IPS DF 4.7 (cell line): ENCODE results near the gene LRBA.

Source experiments
- DNase-seq: peaks from one replicate; pipeline ENCODE4 v3.0.0-alpha.2; 2013; ENCODE audit warnings: low spot score; ENCODE audit errors: extremely low read depth

Gene LRBA

DNA sequence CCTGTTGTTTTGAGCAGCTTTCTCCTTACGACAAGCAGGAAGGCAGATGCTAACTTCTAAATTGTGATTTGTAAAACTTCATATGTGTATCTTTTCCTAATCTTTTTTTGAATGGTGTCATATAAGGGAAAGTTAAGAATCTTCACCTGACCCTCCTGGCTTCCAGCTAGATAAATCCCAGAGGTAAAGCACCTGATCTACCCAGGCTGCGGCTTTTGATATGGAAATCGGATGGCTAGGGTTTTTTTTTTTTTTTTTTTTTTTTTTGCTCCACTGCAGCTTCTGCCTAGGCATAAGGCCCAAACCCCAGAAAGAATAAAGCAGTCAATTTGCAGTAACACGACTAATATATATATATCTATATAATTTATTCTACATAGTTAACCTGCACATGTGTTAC is 423.2 kb downstream of the LRBA start:
- DNase-seq = no peak

DNA sequence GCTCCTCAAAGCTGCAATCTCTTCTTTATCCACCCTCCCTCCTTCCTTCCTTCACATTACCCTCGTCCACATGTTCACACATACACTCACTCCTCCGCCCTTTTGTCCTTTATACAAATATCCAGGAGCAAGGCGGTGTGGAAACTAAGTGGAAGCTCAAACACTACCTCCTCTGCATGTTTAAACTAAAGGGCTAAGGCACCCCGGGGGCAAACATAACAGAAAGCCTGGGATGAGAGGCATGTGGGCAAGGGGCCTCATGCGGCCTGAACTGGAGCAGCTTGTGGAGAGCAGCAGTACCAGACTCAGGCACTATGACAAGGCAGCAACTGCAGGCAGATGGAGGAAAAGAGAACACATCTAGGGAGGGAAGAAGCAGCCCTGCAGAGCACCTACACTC is 423.7 kb downstream of the LRBA start:
- DNase-seq = no peak

DNA sequence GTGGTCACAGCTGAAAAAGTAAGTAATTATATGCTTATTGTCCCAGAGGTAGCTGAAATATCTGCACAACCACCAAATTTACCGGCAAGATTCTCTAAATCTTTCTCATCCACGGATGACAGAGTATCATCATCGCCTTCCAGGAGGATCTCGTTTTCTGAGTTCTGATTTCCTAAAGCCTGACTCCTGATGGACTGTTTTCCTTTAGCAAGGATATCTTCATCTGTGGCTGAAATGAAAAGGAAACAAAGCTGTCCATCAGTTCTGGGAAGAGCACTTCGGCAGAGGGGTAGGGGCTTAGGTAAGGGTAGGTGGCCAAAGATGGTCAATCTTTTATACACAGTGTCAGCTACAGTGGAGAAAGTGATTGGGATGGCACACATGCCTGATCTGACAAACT is 424.5 kb downstream of the LRBA start:
- DNase-seq = no peak

DNA sequence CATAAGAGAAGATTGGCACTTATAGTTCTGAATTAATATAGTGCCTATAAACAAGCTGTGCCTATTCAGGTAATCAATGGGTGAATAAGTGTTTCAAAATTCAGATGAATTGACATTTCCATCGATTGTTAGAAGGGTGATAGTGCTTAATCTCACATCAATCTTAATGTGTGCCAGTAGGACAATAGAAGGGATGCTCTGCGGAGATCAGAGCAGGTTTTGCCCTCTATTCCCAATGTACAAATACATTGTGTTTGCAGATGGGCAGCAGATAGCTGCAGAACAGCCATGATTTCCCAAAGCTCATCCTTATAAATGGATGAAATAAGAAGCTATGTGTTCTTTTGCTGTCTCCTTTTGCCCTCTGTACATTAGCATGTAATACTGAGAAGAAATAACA is 425.9 kb downstream of the LRBA start:
- DNase-seq = no peak

DNA sequence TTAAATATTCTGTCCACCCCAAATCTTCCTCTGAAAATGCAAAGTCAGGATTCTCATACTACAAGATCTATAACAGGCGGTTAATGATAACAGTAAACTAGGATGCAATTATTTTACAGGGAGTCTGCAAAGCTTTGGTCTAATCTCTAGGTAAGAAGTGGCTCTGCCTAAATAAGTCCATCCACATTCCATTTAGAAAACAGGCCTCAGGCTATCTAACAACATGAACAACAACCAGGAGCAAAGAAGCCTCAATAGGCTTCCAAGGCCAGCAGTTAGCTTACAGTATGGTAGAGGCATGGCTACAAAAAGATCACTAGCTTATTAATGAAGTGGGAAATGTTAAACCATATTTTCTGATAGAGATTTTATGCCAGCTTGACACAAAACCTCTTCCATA is 426.8 kb downstream of the LRBA start:
- DNase-seq = no peak

DNA sequence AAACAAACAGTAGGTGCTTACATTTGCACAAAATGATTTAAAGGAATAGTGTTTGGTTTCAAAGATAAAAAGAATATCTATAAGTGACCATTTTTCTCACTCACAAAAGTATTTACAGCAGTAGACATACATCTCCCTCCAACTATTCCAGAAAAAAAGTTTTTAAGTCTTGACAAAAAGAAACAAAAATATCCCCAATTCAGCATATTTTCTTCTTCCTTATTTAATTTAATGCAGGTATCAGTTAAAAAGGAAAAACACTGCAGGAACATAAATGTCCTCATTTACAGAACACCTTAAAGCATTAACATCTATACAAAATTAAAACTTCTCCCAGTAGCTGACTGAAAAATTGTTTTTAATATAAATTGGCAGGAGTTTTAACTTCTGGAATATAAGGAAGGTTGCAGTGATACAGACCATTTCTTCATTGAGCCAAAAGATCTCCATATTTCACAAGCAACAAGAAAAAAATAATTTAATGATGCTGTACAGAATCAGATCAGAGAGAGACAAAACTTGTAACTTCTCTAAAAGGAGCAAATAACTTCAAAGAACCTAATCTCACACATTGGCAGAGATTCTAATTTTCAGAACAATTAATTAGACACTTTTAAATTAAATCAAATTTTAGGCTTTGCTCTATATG is 428.8 kb downstream of the LRBA start:
- DNase-seq = no peak

DNA sequence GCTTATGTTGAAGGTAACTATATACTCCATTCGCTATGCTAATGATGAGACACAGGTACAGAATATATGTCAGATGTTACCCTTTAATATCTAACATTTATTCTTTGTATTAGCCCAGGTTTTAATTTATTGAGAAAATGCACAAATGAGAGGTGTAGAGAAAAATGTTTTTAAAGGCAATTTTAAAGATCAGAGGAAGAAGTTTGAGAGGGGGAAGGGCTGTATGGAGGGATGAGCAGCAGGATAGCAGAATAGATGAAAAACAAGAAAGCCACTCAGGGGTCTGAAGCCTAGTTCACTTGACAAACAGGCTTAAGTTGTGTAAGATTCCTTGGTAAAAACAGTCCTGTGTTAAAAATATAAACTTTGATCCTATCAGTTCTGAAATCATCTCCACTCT is 429.5 kb downstream of the LRBA start:
- no peak for DNase-seq

DNA sequence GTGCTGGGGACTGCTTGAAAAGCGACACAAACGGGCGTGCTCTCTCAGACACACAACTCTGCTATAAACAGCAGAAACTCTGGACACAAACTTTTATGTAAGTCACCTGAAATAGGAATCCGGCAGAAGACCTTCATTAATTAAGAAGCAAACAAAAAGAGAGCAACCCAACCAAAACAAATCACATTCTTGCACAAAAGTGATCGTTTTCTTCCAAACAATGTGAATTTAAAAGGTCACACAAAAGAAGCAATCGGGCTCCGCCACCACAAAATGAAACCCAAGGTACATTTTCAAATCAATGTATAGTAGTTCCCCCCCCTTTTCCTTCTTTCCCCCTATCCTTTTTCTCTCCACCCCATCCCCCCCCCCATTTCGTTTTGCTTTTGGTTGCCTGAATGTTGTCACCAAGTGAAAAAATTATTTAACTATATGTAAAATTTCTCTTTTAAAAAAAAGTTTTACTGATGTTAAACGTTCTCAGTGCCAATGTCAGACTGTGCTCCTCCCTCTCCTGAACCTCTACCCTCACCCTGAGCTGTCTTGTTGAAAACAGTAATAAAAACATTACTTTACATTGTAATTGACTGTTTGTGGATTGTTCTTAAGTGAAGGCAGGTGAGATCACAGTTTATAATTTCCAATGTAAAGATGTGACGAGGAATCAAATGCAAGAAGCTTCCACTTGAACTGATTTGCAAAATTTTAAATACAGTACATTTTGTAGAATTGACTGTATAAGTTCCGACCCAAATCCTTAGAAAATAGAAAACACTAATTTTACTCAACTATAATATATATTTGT is 430.8 kb downstream of the LRBA start:
- no peak for DNase-seq

- DNase-seq = no peak
These were observed 431.6 kb downstream of the LRBA start for GRCh38 chr4:150583287-150584110.

GRCh38 chr4:150582873-150583286 is 432.2 kb downstream of the LRBA start:
- DNase-seq = no peak

GRCh38 chr4:150582146-150582872 is 432.8 kb downstream of the LRBA start, which contains the start of gene MAB21L2:
Gene MAB21L2, plus strand, starts transcription at chr4:150582151. Its CDS starts 879 bp downstream, at chr4:150583030.
- DNase-seq = no peak

- no peak for DNase-seq
These were observed 433.4 kb downstream of the LRBA start for GRCh38 chr4:150581641-150582051.

- no peak for DNase-seq
These were observed 434.0 kb downstream of the LRBA start for GRCh38 chr4:150581056-150581605.

- DNase-seq = no peak
These were observed 434.8 kb downstream of the LRBA start for GRCh38 chr4:150580306-150580705.

- no peak for DNase-seq
These were observed 435.4 kb downstream of the LRBA start for GRCh38 chr4:150579551-150580234.

GRCh38 chr4:150578745-150579501 is 436.2 kb downstream of the LRBA start:
- no peak for DNase-seq

- no peak for DNase-seq
These were observed 437.3 kb downstream of the LRBA start for GRCh38 chr4:150577796-150578195.

DNA sequence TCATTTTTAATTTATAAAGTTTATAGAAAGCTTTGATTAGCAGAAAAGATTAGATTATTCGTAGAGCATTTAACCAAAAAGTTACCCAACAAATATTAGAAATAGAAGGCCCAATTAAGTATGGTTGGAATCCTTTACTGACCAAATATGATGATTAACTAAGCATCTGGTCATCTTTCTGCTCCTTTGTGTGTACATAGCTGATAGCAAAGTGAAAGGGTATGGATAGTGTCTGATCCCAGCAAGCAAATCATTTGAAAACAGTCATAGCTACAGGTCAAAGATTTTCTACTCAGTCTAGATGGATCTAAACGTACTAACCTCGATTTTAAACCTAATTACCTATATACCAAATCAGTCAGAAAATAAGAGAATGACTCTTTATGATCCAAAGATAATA is 440.4 kb downstream of the LRBA start:
- no peak for DNase-seq

- DNase-seq = no peak
These were observed 441.6 kb downstream of the LRBA start for GRCh38 chr4:150573534-150573933.
